ENCODE data around the gene TRDN. TPM values are rescaled to one million over a fixed set of nuclear protein-coding genes. Genes with fewer than 3 reads are reported as not detected.

The TRDN gene
- total RNA-seq, 6 experiments from 2014 or later, result 0.06 to 0.19 TPM; not detected in 4

DNA sequence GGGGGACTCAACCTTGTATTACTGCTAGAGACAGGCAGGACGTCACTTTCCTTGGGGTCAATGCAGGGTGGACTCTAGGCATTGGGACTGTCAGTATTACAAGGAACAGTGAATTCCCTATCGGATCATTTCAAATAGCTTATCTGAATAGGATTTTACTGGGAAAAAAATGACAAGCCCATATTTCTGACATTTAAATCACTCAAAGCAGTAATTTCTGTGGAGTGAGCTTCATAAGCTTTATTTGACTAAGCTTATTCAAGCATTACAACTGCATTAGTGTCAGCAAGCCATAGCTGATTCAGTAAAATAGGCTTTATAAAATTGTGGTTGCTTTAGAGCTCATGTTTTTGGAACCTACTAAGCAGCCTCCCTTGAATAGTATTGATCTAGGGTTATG is 44.3 kb downstream of the TRDN start:
- Histone ChIP-seq H3K27me3 (no peaks in the 10 kb centered on the region), H3K9me3 (no peaks in the 10 kb centered on the region), H3K4me1 (no peaks in the 10 kb centered on the region), H3K27ac (no peak overlapping the region), H3K4me3 (no peak overlapping the region), H3K36me3 (no peaks in the 10 kb centered on the region)
- intact Hi-C loops (cut with DNase I), result no loop called here
- WGBS (ENCODE audit: insufficient coverage, low coverage, low lambda C conversion rate, missing lambda C conversion rate), result 26% methylated on average over 2 of the region's 2 CpGs
- ATAC-seq, result no peak
- TF ChIP-seq POLR2A (IDR thresholded peaks at IDR 0.05), result no peak
- TF ChIP-seq, protein P1, sequence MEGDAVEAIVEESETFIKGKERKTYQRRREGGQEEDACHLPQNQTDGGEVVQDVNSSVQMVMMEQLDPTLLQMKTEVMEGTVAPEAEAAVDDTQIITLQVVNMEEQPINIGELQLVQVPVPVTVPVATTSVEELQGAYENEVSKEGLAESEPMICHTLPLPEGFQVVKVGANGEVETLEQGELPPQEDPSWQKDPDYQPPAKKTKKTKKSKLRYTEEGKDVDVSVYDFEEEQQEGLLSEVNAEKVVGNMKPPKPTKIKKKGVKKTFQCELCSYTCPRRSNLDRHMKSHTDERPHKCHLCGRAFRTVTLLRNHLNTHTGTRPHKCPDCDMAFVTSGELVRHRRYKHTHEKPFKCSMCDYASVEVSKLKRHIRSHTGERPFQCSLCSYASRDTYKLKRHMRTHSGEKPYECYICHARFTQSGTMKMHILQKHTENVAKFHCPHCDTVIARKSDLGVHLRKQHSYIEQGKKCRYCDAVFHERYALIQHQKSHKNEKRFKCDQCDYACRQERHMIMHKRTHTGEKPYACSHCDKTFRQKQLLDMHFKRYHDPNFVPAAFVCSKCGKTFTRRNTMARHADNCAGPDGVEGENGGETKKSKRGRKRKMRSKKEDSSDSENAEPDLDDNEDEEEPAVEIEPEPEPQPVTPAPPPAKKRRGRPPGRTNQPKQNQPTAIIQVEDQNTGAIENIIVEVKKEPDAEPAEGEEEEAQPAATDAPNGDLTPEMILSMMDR (IDR thresholded peaks at IDR 0.05), result no peak
- no peak for DNase-seq

DNA sequence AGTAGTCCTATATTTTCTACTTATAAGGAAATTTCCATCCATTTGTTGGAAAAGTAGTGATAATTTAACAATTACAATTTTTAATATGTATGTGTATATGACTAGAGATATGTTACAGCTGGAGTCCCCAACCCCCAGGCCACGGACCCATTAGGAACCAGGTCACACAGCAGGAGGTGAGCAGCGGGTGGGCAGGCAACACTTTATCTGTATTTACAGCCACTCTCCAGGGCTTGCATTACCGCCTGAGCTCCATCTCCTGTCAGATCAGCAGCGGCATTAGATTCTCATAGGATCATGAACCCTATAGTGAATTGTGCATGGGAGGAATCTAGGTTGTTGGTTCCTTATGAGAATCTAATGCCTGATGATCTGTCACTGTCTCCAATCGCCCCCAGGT is 46.8 kb downstream of the TRDN start:
- Histone ChIP-seq H3K27ac (no peak overlapping the region), H3K4me1 (no peaks in the 10 kb centered on the region), H3K27me3 (no peaks in the 10 kb centered on the region), H3K4me3 (no peak overlapping the region), H3K9me3 (no peaks in the 10 kb centered on the region), H3K36me3 (no peaks in the 10 kb centered on the region)
- intact Hi-C loops (cut with DNase I), result no loop called here
- TF ChIP-seq, protein P1 (IDR thresholded peaks at IDR 0.05), result no peak
- no peak for TF ChIP-seq POLR2A (IDR thresholded peaks at IDR 0.05)
- no peak for ATAC-seq
- WGBS (ENCODE audit: insufficient coverage, low coverage, low lambda C conversion rate, missing lambda C conversion rate), result 46% methylated on average over 5 of the region's 5 CpGs
- no peak for DNase-seq

DNA sequence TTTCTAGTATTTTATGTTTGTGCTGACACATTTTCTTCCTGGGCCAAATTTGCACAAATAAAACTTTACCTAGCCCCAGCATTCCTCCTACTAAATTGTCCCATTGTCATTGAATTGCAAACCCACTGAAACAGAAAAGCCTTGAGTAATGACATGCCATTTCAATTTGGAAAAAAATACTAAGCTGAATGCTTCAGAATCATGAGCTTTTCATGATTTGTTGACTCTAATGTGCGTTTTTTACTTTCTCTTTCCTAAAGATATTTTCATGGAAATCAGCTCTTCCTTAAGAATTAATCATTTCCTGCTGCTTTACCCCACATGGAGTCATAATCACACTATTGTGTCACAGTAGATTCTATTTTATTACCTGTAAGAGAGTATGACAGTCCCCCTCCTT is 47.4 kb downstream of the TRDN start:
- Histone ChIP-seq H3K27ac (no peak overlapping the region), H3K27me3 (no peaks in the 10 kb centered on the region), H3K4me3 (no peak overlapping the region), H3K36me3 (no peaks in the 10 kb centered on the region), H3K9me3 (no peaks in the 10 kb centered on the region), H3K4me1 (no peaks in the 10 kb centered on the region)
- DNase-seq, result no peak
- intact Hi-C loops (cut with DNase I), result no loop called here
- ATAC-seq, result no peak
- 19% methylated on average over 1 of the region's 1 CpG for WGBS (ENCODE audit: insufficient coverage, low coverage, low lambda C conversion rate, missing lambda C conversion rate)
- TF ChIP-seq, protein P1 (IDR thresholded peaks at IDR 0.05), result no peak
- TF ChIP-seq POLR2A (IDR thresholded peaks at IDR 0.05), result no peak

DNA sequence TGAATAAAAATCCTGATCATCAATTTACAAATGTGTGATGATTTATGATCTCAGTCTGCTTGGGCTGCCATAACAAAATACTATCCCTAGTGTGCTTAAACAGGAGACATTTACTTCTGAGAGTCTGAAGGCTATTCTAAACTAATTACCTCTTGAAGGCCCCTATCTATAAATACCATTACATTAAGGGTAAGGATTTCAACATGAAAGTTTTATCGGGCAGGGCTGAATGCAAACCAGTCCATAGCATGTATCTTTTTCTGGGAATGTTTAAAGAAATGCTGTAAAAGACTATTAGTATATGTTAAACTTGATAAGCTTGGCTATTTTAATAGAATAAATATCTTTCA is 48.2 kb downstream of the TRDN start:
- Histone ChIP-seq H3K9me3 (no peaks in the 10 kb centered on the region), H3K27ac (no peak overlapping the region), H3K4me1 (no peaks in the 10 kb centered on the region), H3K27me3 (no peaks in the 10 kb centered on the region), H3K36me3 (no peaks in the 10 kb centered on the region), H3K4me3 (no peak overlapping the region)
- no peak for ATAC-seq
- intact Hi-C loops (cut with DNase I), result no loop called here
- TF ChIP-seq, protein P1 (IDR thresholded peaks at IDR 0.05), result no peak
- TF ChIP-seq POLR2A (IDR thresholded peaks at IDR 0.05), result no peak
- no peak for DNase-seq
- 62% methylated on average over 1 of the region's 1 CpG for WGBS (ENCODE audit: insufficient coverage, low coverage, low lambda C conversion rate, missing lambda C conversion rate)
